ENCODE measurements around the gene MME.

MME gene

DNA sequence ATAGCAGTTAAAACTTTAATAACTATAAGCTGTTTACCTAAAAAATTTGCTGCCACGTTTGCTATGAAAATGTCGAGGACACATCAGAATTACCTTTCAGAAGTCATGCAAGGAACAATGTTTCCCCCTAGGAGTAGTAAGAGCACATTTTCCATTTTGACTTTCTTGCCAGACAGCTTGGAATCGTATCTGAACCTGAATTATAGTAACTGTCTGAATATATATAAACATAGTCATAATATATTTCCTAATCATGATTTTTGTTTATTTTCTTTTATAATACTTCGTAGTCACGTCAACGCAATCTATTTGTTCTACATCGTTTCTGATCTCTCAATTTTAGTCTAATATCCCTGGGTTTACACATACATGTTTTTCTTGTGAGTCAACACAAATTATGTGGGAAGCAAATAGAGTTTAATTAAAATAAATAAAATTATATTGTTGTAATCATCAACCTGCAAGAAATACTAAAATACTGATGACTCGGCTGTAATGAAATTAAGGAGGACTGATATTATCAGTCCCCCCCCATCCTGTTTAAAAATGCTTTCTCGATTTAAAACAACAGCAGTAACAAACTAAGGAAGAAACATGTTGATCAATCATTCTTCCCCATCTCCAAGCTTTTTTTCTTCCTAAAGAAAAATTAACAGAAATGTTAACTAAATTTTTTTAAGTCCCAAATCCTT is 78.4 kb downstream of the MME start:
- Histone ChIP-seq H3K36me3 (ENCODE audit: low read depth) (no peaks in the 10 kb centered on the region), H3K4me3 (ENCODE audit: severe bottlenecking) (no peak overlapping the region), H3K9me3 (ENCODE audit: severe bottlenecking) (no peaks in the 10 kb centered on the region), H3K27me3 (ENCODE audit: insufficient read depth, poor library complexity, severe bottlenecking) (no peaks in the 10 kb centered on the region), H3K4me1 (ENCODE audit: insufficient read depth, poor library complexity, severe bottlenecking) (no peaks in the 10 kb centered on the region), H3K27ac (ENCODE audit: poor library complexity, severe bottlenecking) (no peak overlapping the region)
- TF ChIP-seq, protein P1, sequence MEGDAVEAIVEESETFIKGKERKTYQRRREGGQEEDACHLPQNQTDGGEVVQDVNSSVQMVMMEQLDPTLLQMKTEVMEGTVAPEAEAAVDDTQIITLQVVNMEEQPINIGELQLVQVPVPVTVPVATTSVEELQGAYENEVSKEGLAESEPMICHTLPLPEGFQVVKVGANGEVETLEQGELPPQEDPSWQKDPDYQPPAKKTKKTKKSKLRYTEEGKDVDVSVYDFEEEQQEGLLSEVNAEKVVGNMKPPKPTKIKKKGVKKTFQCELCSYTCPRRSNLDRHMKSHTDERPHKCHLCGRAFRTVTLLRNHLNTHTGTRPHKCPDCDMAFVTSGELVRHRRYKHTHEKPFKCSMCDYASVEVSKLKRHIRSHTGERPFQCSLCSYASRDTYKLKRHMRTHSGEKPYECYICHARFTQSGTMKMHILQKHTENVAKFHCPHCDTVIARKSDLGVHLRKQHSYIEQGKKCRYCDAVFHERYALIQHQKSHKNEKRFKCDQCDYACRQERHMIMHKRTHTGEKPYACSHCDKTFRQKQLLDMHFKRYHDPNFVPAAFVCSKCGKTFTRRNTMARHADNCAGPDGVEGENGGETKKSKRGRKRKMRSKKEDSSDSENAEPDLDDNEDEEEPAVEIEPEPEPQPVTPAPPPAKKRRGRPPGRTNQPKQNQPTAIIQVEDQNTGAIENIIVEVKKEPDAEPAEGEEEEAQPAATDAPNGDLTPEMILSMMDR (IDR thresholded peaks at IDR 0.05; ENCODE audit: poor library complexity, severe bottlenecking): no peak
- DNase-seq (ENCODE audit: low spot score) (no peak), ATAC-seq (ENCODE audit: low read depth) (no peak)

DNA sequence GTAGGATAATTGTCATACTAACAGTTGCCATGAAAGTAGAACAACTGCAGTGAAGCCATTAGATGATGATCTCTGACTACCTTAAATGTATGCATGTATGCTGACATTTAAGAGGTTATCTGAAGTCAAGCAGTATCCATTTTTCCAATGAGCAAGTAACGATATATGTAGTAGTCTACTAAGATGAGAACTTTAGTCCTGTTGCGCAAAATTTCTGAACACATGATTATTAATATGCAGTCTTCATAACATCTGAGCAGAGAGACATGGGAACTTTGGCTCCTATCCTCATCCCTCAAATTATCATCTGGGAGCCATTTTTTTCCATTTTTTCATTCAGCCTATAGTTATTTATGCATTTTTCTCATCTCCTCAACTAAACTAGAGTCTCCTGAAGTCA is 79.2 kb downstream of the MME start:
- Histone ChIP-seq H3K36me3 (ENCODE audit: low read depth) (no peaks in the 10 kb centered on the region), H3K9me3 (ENCODE audit: severe bottlenecking) (no peaks in the 10 kb centered on the region), H3K27me3 (ENCODE audit: insufficient read depth, poor library complexity, severe bottlenecking) (no peaks in the 10 kb centered on the region), H3K4me3 (ENCODE audit: severe bottlenecking) (no peak overlapping the region), H3K27ac (ENCODE audit: poor library complexity, severe bottlenecking) (no peak overlapping the region), H3K4me1 (ENCODE audit: insufficient read depth, poor library complexity, severe bottlenecking) (no peaks in the 10 kb centered on the region)
- TF ChIP-seq, protein P1 (IDR thresholded peaks at IDR 0.05; ENCODE audit: poor library complexity, severe bottlenecking): no peak
- ATAC-seq (ENCODE audit: low read depth): no peak
- DNase-seq (ENCODE audit: low spot score): no peak

DNA sequence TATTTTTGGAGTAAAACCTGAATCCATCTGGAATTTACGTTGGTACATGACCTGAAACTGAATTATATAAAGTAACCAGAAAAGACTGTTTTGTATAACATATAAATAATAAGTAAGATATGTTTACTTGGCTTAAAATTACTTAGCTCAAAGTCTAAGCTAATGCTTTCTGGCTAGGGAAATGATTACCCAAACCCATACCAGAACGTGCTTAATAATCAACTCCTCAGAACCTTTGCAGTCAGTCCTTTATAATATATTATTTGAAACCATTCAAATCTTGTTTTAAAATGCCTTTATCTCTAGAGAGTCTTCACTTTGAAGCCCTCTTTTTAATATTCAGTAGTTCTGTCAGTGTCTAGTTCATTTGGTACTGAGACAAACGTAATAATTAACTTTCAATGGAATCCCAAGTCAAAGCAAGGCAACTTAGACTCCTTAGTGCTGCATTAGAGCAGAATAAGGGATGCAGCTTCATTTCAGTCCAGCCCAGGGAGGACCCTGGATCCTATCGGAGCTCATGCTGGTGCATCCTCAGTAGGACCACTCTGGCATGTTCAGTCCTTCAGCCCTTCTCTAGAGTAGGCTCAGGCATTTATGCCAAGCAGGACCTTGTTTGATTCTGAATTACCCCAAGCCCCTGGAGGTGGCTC is 81.6 kb downstream of the MME start:
- no peaks in the 10 kb centered on the region for H3K9me3 ChIP-seq (ENCODE audit: severe bottlenecking)
- H3K4me3 ChIP-seq (ENCODE audit: severe bottlenecking): no peak overlapping the region
- DNase-seq (ENCODE audit: low spot score) (no peak), ATAC-seq (ENCODE audit: low read depth) (no peak)
- H3K36me3 ChIP-seq (ENCODE audit: low read depth): no peaks in the 10 kb centered on the region
- H3K27me3 ChIP-seq (ENCODE audit: insufficient read depth, poor library complexity, severe bottlenecking): no peaks in the 10 kb centered on the region
- H3K4me1 ChIP-seq (ENCODE audit: insufficient read depth, poor library complexity, severe bottlenecking): no peaks in the 10 kb centered on the region
- TF ChIP-seq, protein P1 (IDR thresholded peaks at IDR 0.05; ENCODE audit: poor library complexity, severe bottlenecking): no peak
- H3K27ac ChIP-seq (ENCODE audit: poor library complexity, severe bottlenecking): no peak overlapping the region

DNA sequence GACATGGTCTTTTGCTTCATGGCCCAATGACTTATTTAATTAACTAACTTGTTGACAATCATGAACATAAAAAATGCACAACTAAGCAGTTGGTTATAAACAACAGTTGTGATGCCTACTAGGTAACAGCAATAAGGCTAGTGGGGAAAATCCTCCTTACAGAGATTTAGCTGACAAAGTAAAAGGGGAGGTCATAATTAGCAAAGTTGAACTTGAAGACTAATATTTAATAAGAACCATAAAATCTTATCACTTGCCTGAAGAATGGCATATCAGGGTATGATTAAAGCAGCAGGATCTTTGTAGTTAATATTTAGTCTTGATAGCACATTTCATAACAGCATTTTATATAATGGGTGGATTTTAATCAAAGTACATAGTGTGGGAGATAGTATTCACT is 84.2 kb downstream of the MME start:
- Histone ChIP-seq H3K9me3 (ENCODE audit: severe bottlenecking) (no peaks in the 10 kb centered on the region), H3K4me1 (ENCODE audit: insufficient read depth, poor library complexity, severe bottlenecking) (no peaks in the 10 kb centered on the region), H3K36me3 (ENCODE audit: low read depth) (no peaks in the 10 kb centered on the region; the same call in 1 of the 2 replicates), H3K4me3 (ENCODE audit: severe bottlenecking) (no peak overlapping the region), H3K27me3 (ENCODE audit: insufficient read depth, poor library complexity, severe bottlenecking) (no peaks in the 10 kb centered on the region), H3K27ac (ENCODE audit: poor library complexity, severe bottlenecking) (no peak overlapping the region)
- TF ChIP-seq, protein P1 (IDR thresholded peaks at IDR 0.05; ENCODE audit: poor library complexity, severe bottlenecking): no peak
- no peak for ATAC-seq (ENCODE audit: low read depth)
- DNase-seq (ENCODE audit: low spot score): no peak

DNA sequence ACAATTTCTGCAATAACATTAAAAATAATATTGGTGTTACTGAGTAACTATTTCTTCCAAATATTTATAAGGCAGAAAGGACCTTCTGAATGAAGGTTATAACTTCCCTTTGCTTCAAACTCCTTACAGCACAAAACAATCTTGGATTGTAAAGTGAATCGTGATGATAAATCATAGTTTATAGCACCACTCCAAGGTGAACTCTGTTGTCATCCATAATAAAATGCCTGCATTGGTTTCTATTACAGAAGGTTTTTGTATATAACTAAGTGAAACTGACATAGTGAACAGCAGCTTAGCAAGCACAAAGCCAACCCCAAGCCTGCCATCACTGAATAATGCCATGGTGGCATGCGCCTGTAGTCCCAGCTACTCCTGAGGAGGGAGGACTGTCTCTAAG is 86.3 kb downstream of the MME start:
- H3K36me3 ChIP-seq (ENCODE audit: low read depth): no peaks in the 10 kb centered on the region; the same call in 1 of the 2 replicates
- H3K9me3 ChIP-seq (ENCODE audit: severe bottlenecking): no peaks in the 10 kb centered on the region
- no peak for ATAC-seq (ENCODE audit: low read depth)
- H3K4me1 ChIP-seq (ENCODE audit: insufficient read depth, poor library complexity, severe bottlenecking): no peaks in the 10 kb centered on the region
- TF ChIP-seq, protein P1 (IDR thresholded peaks at IDR 0.05; ENCODE audit: poor library complexity, severe bottlenecking): no peak
- no peak for DNase-seq (ENCODE audit: low spot score)
- H3K4me3 ChIP-seq (ENCODE audit: severe bottlenecking): no peak overlapping the region
- no peak overlapping the region for H3K27ac ChIP-seq (ENCODE audit: poor library complexity, severe bottlenecking)
- no peaks in the 10 kb centered on the region for H3K27me3 ChIP-seq (ENCODE audit: insufficient read depth, poor library complexity, severe bottlenecking)
